Suprapubic skin (tissue), 4 donors: Measurements from ENCODE around the gene CAMKK1.

Experiments used
- CTCF ChIP-seq, 2 donors: fragments of 200-600 bp in 1 of 2; fragments of 450-650 bp in 1 of 2; sonication (generic) in 1 of 2; IDR thresholded peaks; one replicate each; pipeline ENCODE4 v1.5.1; 2016 to 2019; ENCODE audit warnings: antibody characterized with exemption in 2 of 2, mild to moderate bottlenecking in 1 of 2, moderate library complexity in 1 of 2
- POLR2A ChIP-seq, 2 donors: fragments of 450-650 bp; IDR thresholded peaks; one replicate each; pipeline ENCODE4 v1.6.1; 2017; ENCODE audit warnings: antibody characterized with exemption in 2 of 2, mild to moderate bottlenecking in 2 of 2, moderate library complexity in 2 of 2
- POLR2AphosphoS5 ChIP-seq, 3 donors: sonication (generic); formaldehyde crosslinking; IDR thresholded peaks; one replicate each; pipeline ENCODE4 v1.6.1; 2017; ENCODE audit warnings: antibody characterized with exemption in 3 of 3

GRCh38 chr17:3895354-3895753 is 2.5 kb upstream of the CAMKK1 start:
- TF ChIP-seq POLR2A (IDR thresholded peaks at IDR 0.05) (no peak), CTCF (IDR thresholded peaks at IDR 0.05) (no peak), POLR2AphosphoS5 (IDR thresholded peaks at IDR 0.05) (no peak)
